Hematopoietic multipotent progenitor cell treated with erythropoietin and hydrocortisone succinate and interleukin-3 and kit ligand, for 17 days (in vitro differentiated cells): ENCODE measurements around the gene POLR1D.
A peak's percentile ranks its signal among the peaks of the same experiment; 100 is the strongest.

Experiments
- DNase-seq: peaks from one replicate; pipeline ENCODE4 v3.0.0-alpha.2; 2015; ENCODE audit warnings: low spot score

POLR1D gene

DNA sequence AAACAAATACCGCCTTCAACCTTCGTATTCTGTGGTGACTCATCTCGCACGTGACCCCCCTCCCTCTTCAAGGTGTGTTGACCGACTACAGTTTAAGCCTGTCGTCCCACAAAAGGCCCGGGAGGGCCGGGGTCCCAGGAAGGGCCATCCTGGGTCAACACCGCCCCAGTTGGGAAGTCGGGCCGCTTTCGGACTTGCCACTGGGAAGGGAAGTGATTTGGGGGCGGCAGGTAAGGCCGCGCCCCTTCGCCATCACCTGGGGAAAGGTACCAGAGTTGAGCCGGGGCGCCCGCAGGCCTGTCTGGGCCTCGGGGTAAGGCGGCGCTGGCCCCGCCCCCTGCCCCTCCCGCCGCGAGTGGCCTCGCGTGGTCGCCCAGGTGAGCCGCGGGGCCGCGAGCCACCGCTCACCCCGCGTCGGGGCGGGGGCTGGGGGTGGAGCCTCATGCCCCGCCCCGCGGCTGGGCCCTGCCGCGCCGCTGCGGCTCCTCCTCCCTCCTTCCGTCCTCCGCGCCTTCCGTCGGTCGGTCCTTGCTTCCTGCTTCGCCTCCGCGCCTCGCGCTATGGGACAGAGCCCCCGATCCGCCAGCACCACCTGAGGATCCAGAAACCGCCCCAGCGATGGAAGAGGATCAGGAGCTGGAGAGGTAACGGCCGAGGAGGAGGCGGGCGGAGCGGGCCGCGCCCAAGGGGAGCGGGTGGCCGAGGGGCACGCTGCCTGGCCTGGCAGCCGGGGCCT is at the start of gene POLR1D:
TSS of gene POLR1D (plus strand) at position 527 of the 736 bp plus-strand sequence. CDS start at position 619, 92 bp downstream.
- peak; percentile 94 for DNase-seq

DNA sequence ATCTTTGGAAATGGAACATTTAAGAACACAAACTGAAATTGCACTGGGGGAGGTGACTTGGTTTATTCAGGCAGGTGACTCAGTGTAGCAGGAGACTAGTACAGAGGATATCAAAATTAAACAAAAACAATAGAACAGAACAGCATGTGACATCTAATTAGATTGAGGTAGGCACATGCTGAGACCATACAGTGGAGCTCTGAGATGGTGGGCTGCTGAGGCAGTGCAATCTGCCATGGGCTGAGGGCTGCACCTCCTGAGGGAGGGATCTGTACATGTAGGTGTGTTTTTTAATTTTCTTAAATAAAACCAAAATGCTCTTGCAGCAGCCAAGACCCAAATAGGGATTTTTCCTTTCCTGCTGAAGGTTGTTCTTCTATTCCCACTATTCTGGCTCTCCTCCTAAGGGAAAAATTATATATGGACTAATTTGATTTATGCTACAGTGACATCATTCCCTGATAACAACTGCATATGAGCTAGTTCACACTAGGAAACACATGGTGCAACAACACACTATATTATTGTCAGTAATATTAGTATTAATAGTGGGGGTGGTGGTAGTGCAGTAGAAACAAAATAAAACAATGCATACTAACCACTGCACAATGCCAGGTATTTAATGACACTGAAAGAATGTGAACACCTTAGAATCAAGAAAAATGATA is 49.3 kb upstream of the POLR1D start:
- no peak for DNase-seq

DNA sequence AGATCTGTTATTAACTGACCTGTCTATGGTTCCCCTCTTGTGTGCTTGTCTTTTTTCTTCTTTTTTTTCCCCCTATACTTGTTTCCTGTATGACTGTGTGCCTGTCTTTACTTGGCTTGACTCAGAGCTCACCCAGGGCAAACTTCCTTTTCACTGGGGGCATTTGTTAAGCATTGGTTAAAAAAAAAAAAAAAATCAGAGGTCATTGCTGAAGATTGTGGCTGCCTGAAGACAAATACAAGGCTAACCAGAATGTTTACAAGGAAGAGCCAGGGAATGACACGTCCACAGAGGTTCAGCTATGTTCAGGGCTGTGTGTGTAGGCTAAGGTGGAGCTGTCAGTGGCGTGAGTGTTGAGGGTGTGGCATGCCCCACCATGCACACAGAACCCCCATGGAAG is 48.4 kb upstream of the POLR1D start:
- no peak for DNase-seq

- DNase-seq = no peak
Measured at GRCh38 chr13:27574661-27575060, 47.0 kb upstream of the POLR1D start.

GRCh38 chr13:27578121-27579030 is 43.3 kb upstream of the POLR1D start:
- no peak for DNase-seq

- DNase-seq = no peak
Measured at GRCh38 chr13:27583645-27584044, 38.0 kb upstream of the POLR1D start.

DNA sequence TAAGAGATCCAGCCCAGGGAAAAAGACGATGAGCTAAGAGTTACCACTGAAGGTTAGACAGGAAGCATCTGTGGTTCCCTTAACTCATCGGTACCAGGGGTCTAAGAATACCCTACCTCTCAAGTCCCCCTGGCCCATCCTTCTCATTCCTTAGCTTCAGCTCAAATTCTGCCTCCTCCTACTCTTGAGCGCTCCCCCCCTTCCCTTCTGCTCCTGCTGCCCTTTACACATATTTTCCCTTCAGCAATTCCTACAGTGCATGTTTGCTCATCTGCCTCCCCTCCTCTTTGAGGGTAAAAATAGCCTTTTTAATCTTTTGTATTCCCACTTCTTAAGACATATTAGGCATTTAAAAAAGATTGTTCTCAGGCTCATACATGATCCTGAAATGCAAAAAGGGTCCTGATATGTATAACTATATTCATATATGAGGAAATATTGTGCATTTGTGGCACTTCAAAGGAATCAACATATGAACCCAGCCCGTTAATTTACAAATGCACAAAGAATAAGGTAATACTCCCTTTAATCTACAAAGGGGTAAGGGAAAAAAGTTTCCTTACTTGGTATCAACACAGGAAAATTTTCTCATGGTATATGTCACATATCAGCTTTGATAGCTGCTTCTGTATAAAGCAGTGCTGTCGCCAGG is 34.5 kb upstream of the POLR1D start:
- no peak for DNase-seq

GRCh38 chr13:27588405-27588804 is 33.3 kb upstream of the POLR1D start:
- no peak for DNase-seq

DNA sequence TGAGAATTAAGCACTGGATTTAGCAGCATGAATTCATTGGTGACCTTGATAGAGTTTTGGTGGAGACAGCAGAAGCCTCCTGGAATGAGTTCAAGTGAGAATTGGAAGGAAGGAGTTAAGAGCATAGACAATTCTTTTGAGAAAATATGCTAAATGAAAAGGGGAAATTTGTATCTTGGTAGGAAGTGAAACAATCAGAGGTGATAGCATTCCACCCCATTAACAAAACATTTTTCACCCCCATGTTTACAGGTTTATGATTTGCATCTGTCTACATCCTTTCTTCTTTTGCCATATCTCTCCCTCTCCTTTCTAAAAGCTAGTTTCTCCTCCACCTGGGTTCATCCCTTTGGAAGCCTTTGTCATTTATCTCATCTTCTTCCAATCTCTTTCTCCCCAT is 28.8 kb upstream of the POLR1D start:
- no peak for DNase-seq

DNA sequence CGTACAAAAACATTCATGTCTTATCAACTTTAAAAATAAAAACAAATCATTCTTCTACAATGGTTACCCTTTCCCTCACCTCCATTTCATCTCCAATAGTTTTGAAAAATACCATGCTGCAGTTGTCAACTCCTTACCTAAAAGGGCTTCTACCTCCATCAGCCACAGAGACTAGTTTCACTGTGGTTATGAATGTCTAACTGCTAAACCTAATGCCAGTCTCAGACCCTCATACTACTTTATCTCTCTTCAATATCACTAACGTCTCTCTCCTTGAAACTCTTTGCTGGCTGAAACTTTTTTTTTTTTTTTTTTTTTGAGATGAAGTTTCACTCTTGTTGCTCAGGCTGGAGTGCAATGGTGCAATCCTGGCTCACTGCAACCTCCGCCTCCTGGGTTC is 28.4 kb upstream of the POLR1D start:
- DNase-seq = no peak

DNA sequence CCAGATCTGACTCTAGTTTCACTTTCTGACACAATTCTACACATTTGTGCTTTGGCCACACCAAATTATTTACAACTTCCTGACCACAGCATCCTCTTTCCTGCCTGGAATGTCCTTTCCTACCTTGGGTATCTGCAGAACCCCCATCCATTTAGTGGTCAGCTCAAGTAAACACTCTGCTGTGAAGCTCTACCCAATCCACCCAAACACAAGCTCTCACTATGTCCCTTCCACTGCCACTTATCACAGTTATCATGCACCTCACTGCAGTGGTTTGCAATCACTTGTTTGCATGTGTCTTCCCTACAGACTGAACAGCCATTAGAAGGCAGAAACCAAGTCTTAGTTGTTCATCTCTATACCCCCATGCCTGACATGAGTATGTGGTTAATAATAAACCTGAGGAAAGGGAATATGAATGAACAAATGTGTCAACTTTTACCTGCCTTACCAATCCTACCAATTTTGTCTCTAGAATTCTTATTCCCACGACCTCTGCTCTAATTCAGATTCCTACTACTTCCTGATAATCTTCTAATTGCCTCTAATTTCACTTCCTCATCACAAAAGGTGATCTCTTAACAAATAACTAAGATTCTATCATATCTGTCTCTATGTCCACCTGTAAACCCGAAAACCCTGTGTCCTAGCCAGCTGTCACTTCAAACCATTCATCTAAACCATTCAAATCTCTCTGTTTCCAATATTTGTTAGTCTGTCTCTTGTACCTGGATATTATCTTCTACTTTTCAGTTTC is 26.5 kb upstream of the POLR1D start:
- peak; percentile 74 for DNase-seq

GRCh38 chr13:27599096-27599495 is 22.6 kb upstream of the POLR1D start:
- no peak for DNase-seq

DNA sequence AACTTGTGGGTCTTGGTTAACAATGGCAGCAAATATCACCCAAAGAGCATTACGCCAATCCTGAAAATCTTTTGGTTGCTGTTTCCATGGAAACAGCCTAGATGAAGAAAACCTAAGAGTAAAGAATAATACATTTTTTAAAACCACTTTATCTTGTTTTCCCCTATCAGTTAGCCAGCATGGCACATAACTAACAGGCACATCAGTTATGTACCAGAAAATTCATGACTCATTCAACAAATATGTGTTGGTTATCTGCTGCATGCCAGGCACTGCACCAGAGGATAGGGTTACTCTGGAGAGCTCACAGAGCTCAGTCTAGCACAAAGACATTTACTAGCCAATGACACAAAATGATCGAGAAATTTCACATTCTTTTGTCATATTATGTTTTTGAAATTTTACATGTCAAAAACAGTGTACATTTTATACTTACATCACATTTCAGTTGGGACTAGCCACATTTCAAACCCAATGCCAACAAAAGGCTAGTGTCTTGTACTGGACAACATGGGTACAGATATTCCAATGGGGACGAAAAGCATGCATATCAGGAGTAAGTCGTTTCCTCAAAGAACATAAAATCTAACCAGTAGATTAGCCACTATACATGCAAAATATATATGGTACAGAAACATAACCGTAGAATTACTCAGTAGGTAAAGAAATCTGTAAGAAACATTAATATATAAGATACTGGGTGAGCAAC is 21.7 kb upstream of the POLR1D start:
- DNase-seq = peak; percentile 89

- peak; percentile 70 for DNase-seq
Measured at GRCh38 chr13:27600711-27601110, 21.0 kb upstream of the POLR1D start.

DNA sequence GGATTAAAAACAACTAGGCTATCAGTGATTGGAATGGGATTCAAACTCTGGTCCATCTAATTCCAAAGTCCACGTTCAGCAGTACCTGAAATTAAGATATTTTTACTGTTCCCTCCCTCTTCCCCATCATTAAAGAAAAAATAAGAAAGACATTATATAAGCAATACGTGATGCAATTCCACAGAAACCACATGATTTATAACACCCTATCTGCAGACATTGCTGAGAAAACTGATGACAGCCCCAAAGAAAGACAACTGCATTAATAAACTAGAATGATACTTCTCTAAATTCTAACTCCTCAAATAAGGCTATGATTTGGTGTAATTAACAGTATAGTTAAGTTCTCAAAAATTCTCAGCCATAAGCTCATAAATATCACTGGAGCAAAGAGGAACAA is 20.5 kb upstream of the POLR1D start:
- no peak for DNase-seq

- peak; percentile 32 for DNase-seq
Measured at GRCh38 chr13:27601803-27602202, 19.9 kb upstream of the POLR1D start.

GRCh38 chr13:27605099-27605498 is 16.6 kb upstream of the POLR1D start:
- DNase-seq = peak; percentile 50

DNA sequence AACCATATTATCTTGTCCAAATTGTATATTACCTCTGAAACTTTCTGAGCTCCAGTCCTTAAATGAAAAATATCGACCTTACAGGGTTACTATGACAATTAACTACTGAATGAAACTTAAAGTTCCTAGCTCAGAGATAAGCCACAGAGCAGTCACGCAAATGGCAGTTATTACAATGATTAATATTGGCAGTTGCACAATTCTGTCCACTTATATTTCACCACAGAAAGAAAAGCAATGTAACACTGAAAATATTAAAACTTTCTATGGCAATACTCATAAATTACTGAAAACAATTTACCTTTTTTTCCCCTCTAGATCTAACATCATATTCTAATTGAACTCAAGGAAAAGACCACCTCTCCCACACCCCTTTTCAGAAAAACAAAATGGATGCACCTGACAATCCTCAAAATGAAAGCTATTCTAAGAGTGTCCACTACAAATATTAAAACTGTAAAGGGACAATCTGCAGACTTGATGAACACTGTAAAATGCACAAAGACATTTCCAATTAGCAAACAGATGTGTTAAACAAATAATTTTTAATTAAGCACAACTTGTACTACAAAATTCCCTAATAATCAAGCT is 16.0 kb upstream of the POLR1D start:
- DNase-seq = no peak

- DNase-seq = peak; percentile 80
Measured at GRCh38 chr13:27607125-27607524, 14.6 kb upstream of the POLR1D start.

DNA sequence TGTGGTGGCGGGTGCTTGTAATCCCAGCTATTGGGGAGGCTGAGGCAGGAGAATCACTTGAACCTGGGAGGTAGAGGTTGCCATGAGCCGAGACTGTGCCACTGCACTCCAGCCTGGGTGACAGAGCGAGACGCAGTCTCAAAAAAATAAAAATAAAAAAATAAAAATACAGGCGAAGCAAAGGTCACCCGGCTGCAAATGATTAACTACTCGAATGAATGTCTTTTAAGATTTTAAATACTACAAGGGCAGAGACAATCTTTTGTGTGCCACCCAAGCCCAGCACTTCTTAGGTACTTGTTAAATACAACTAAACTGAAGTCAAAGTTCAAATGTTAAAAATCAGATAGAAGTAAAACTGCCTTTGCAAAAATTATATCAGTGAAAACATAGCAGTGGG is 8.1 kb upstream of the POLR1D start:
- no peak for DNase-seq
